Measurements from ENCODE around the gene KLF1. TPM values are rescaled to one million over a fixed set of nuclear protein-coding genes. Genes with fewer than 3 reads are reported as not detected.

Gene KLF1
- total RNA-seq, 2 experiments from 2014 or later: 0.18 to 0.37 TPM

DNA sequence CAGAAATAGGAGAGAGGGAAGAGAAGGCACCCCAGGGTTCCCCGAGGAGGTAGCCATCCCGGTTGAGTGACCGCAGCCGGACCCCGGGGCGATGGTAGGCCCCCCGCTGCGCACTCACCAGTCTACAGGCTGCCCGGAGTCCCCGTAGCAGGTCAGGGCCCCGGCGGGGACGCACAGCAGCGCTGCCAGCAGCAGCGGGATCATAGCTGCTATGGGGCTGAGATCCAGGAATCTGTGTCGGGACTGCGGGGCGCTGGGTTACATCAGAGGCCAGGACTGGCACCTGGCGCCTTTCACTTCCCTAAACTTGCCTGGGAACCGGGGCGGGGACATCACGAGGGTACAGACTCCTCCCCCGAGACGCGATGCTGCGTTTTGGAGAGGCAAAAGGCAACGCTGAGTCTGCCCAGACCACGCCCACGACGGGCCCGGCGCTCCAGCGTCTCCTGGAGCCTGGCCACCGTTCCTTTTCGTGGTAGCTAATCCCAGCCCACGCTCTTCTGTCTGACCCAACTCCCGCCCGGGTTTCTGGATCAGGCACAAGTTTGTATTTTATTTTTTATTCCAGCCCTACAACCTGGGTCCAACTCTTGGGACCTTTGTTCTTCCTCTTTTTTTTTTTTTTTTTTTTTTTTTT is 5.7 kb downstream of the KLF1 start, which contains the start of gene DNASE2:
Gene DNASE2 (minus strand): TSS at position 278 of the 637 bp plus-strand sequence. CDS start 74 bp downstream, at position 204.
- peaks cover 12% of the 10 kb centered on the region for H3K36me3 Mint-ChIP-seq (ENCODE audit: low read depth)
- DNase-seq (peak; percentile 96), ATAC-seq (peak; percentile 75)
- intact Hi-C loops (cut with DNase I, micrococcal nuclease): loop anchor here in 1 of 2 experiments (1.0 kb wide), 1 partner anchor 10 kb away; the partner anchor contains the start of gene GCDH
- peak within 1 kb of the TSS; percentile 82 for H3K27ac Mint-ChIP-seq
- H3K4me3 Mint-ChIP-seq: peak within 1 kb of the TSS; percentile 88
- ChIA-PET POLR2A (interaction anchor here (0.7 kb wide), 1 partner anchor 9 kb away, joined by 4 read pairs; the partner anchor contains the start of gene GCDH), CTCF (interaction anchor here (1.3 to 2.6 kb wide), 3 partner anchors 10 to 84 kb away, joined by 4 to 10 read pairs (median 5); partner anchors contain the start of gene GCDH)
- H3K4me1 Mint-ChIP-seq: peaks cover 24% of the 10 kb centered on the region
- H3K27me3 Mint-ChIP-seq: no peaks in the 10 kb centered on the region
- peaks cover 4% of the 10 kb centered on the region for H3K9me3 Mint-ChIP-seq (ENCODE audit: low read depth)

DNA sequence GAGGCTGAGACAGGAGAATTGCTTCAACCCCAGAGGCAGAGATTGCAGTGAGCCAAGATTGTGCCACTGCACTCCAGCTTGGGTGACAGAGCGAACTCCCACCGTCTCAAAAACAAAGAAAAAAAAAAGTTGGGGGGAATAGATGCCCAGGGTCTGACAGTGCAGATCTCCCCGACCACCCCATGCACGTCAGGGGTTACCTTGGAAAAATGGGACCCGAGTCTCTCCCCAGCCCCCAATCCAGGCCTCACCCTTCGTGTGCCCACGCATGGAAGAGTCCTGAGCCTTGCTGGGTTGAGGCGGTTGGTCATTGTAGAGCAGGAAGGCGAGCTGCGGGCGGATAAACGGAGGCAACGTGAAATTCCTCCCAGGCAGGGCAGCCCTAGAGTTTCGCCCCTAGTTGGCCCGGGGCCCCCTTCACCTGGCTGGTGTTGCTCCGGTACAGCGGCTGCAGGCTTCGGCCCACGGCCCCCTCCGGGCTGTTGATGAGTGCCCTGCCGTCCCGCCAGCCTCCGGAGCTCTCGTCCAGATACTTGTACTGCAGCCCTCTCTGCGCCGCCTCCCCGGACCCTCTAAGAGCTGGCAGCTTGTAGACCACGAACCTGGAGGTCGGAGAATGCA is 6.3 kb downstream of the KLF1 start:
- intact Hi-C loops (cut with DNase I, micrococcal nuclease): loop anchor here in 1 of 2 experiments (1.0 kb wide), 1 partner anchor 11 kb away; the partner anchor contains the start of gene GCDH
- ChIA-PET POLR2A (interaction anchor here (0.7 to 1.1 kb wide), 2 partner anchors 10 to 11 kb away, joined by 4 to 6 read pairs; partner anchors contain the start of gene GCDH), CTCF (interaction anchor here (0.8 to 2.6 kb wide), 6 partner anchors 10 to 123 kb away, joined by 3 to 10 read pairs (median 5); partner anchors contain the start of gene GCDH)
- Mint-ChIP-seq H3K9me3 (ENCODE audit: low read depth) (peaks cover 4% of the 10 kb centered on the region), H3K36me3 (ENCODE audit: low read depth) (peaks cover 12% of the 10 kb centered on the region), H3K27me3 (no peaks in the 10 kb centered on the region), H3K27ac (peak overlapping the region; percentile 82), H3K4me1 (peaks cover 23% of the 10 kb centered on the region), H3K4me3 (peak overlapping the region; percentile 88)
- no peak for ATAC-seq
- peak; percentile 38 for DNase-seq

DNA sequence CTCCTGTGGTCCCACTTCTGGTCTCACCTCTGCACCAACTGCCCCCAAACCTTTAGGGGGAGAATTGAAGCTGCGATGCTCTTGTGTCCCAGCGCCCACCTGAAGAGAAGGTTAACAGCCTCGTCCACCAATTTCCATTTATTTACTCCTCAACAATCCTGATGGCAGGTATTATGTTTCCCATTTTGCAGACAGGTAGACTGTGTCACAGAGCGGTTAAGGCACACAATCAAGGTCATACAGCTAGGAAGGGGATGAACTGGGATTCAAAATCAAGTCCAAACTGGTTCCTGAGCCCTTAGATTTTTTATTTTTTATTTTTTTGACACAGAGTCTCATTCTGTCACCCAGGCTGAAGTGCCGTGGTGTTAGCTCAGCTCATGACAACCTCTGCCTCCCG is 11.9 kb downstream of the KLF1 start:
- Mint-ChIP-seq H3K36me3 (ENCODE audit: low read depth) (peaks cover 32% of the 10 kb centered on the region), H3K27me3 (no peaks in the 10 kb centered on the region), H3K9me3 (ENCODE audit: low read depth) (no peaks in the 10 kb centered on the region), H3K4me3 (no peak overlapping the region), H3K4me1 (peaks cover 3% of the 10 kb centered on the region), H3K27ac (no peak overlapping the region)
- ChIA-PET POLR2A (no interaction called here), CTCF (no interaction called here)
- intact Hi-C loops (cut with DNase I, micrococcal nuclease): no loop called here
- ATAC-seq (no peak), DNase-seq (no peak)

DNA sequence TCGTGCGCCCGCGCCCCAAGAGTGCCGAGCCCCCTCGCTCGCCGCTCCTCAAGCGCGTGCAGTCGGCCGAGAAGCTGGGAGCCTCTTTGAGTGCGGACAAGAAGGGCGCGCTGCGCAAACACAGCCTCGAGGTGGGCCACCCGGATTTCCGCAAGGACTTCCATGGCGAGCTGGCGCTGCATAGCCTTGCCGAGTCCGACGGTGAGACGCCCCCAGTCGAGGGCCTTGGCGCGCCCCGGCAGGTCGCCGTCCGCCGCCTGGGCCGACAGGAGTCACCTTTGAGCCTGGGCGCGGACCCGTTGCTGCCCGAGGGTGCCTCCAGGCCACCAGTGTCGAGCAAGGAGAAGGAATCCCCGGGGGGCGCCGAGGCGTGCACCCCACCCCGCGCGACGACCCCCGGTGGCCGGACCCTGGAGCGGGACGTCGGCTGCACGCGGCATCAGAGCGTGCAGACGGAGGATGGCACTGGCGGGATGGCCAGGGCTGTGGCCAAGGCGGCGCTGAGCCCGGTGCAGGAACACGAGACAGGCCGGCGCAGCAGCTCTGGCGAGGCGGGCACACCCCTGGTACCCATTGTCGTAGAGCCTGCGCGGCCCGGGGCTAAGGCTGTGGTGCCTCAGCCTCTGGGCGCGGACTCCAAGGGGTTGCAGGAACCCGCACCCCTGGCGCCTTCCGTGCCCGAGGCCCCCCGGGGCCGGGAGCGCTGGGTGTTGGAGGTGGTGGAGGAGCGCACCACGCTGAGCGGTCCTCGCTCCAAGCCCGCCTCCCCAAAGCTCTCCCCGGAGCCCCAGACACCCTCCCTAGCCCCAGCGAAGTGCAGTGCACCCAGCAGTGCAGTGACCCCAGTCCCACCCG is 12.9 kb downstream of the KLF1 start:
- H3K27me3 Mint-ChIP-seq: no peaks in the 10 kb centered on the region
- ChIA-PET POLR2A (interaction anchor here (1.7 kb wide), 1 partner anchor 11 kb away, joined by 9 read pairs; no protein-coding TSS in a partner anchor), CTCF (interaction anchor here (1.0 to 1.2 kb wide), 2 partner anchors 11 to 39 kb away, joined by 3 to 11 read pairs; partner anchors contain the start of gene RTBDN)
- intact Hi-C loops (cut with DNase I, micrococcal nuclease): no loop called here
- H3K9me3 Mint-ChIP-seq (ENCODE audit: low read depth): no peaks in the 10 kb centered on the region
- peaks cover 32% of the 10 kb centered on the region for H3K36me3 Mint-ChIP-seq (ENCODE audit: low read depth)
- DNase-seq: no peak
- no peak overlapping the region for H3K27ac Mint-ChIP-seq
- H3K4me1 Mint-ChIP-seq: no peaks in the 10 kb centered on the region
- no peak for ATAC-seq
- H3K4me3 Mint-ChIP-seq: no peak overlapping the region

DNA sequence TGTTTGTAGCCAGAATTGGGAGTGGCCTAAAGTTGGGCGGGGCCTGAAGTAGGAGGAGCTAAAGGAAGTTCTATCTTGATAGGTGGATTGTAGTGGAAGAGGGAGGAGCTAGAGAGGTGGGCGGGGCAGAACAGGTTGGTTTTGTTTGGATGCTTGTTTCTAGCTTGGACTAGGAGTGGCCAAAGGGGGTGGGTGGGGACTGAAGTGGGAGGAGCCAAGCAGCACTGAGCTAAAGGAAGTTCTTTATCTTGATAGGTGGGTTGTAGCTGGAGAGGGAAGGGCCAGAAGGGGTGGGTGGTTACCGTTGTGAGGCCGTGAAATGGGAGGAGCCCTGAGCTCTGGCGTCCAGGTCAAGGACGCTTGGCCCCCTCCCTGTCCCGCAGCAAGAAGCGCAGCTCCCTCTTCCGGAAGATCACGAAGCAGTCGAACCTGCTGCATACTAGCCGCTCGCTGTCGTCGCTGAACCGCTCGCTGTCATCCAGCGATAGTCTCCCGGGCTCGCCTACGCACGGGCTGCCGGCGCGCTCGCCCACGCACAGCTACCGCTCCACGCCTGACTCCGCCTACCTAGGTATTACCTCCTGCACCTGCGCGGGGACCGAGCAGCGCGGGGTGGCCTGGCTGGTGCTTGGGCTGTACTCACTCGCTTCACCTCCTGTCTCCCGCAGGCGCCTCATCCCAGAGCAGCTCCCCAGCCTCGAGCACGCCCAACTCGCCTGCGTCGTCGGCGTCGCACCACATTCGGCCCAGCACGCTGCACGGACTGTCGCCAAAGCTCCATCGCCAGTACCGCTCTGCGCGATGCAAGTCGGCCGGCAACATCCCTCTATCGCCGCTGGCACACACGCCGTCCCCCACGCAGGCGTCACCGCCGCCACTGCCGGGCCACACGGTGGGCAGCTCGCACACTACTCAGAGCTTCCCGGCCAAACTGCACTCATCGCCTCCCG is 13.8 kb downstream of the KLF1 start:
- no peaks in the 10 kb centered on the region for H3K4me1 Mint-ChIP-seq
- DNase-seq: peak; percentile 83
- H3K36me3 Mint-ChIP-seq (ENCODE audit: low read depth): peaks cover 28% of the 10 kb centered on the region
- CTCF ChIA-PET: interaction anchor here (0.6 to 2.4 kb wide), 10 partner anchors 9 to 139 kb away, joined by 3 to 11 read pairs (median 4); partner anchors contain the start of genes GCDH and RTBDN
- POLR2A ChIA-PET: interaction anchor here (0.7 to 1.7 kb wide), 3 partner anchors 12 to 158 kb away, joined by 4 to 9 read pairs (median 8); partner anchors contain the start of gene TRIR
- no peaks in the 10 kb centered on the region for H3K27me3 Mint-ChIP-seq
- peak; percentile 77 for ATAC-seq
- H3K27ac Mint-ChIP-seq: no peak overlapping the region
- no peaks in the 10 kb centered on the region for H3K9me3 Mint-ChIP-seq (ENCODE audit: low read depth)
- intact Hi-C loops (cut with DNase I, micrococcal nuclease): no loop called here
- peak overlapping the region; percentile 32 for H3K4me3 Mint-ChIP-seq

DNA sequence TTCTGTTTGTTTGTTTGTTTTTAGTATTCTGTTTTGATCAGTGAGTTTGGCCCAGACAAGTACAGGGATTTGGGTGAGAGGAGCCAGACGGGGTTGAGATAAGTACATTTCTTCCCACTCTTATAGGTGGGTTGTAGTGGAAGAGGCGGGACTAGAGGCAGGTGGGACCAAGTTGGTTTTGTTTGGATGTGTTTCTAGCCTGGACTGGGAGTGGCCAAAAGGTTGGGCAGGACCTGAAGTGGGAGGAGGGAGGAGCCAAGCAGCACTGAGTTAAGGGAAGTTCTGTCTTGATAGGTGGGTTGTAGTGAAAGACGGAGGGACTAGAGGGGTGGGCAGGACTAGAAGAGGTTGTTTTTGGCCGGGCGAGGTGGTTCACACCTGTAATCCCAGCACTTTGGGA is 14.7 kb downstream of the KLF1 start:
- Mint-ChIP-seq H3K4me3 (no peak overlapping the region), H3K27ac (no peak overlapping the region), H3K9me3 (ENCODE audit: low read depth) (no peaks in the 10 kb centered on the region), H3K27me3 (no peaks in the 10 kb centered on the region), H3K4me1 (peaks cover under 1% of the 10 kb centered on the region), H3K36me3 (ENCODE audit: low read depth) (peaks cover 23% of the 10 kb centered on the region)
- DNase-seq (no peak), ATAC-seq (no peak)
- CTCF ChIA-PET: interaction anchor here (0.6 to 2.4 kb wide), 9 partner anchors 8 to 93 kb away, joined by 3 to 11 read pairs (median 4); partner anchors contain the start of gene GCDH
- intact Hi-C loops (cut with DNase I, micrococcal nuclease): no loop called here
- POLR2A ChIA-PET: interaction anchor here (1.0 to 1.7 kb wide), 3 partner anchors 13 to 138 kb away, joined by 4 to 9 read pairs (median 5); partner anchors contain the start of gene TRIR

DNA sequence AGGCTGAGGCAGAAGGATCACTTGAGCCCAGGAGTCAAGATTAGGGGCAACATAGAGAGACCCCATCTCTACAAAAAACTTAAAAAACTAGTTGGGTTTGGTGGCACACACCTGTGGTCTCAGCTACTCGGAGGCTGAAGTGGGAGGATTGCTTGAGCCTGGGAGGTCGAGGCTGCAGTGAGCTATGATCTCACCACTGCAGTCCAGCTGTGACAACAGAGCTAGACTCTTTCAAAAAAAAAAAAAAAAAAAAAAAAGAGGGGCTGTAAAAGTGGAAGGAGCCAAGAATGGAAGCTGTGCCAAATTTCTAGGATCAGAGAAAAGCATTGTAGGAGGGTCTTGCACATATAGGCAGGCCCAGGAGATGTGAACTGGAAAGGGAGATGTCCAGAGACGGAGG is 15.3 kb downstream of the KLF1 start:
- H3K4me1 Mint-ChIP-seq: peaks cover 5% of the 10 kb centered on the region
- H3K27ac Mint-ChIP-seq: no peak overlapping the region
- ATAC-seq: no peak
- peaks cover 20% of the 10 kb centered on the region for H3K36me3 Mint-ChIP-seq (ENCODE audit: low read depth)
- ChIA-PET CTCF (interaction anchor here (0.6 to 2.4 kb wide), 4 partner anchors 13 to 94 kb away, joined by 4 to 11 read pairs (median 5); partner anchors contain the start of gene GCDH), POLR2A (interaction anchor here (1.0 kb wide), 1 partner anchor 17 kb away, joined by 5 read pairs; no protein-coding TSS in a partner anchor)
- no peak overlapping the region for H3K4me3 Mint-ChIP-seq
- intact Hi-C loops (cut with DNase I, micrococcal nuclease): no loop called here
- no peaks in the 10 kb centered on the region for H3K27me3 Mint-ChIP-seq
- H3K9me3 Mint-ChIP-seq (ENCODE audit: low read depth): no peaks in the 10 kb centered on the region
- DNase-seq: no peak

DNA sequence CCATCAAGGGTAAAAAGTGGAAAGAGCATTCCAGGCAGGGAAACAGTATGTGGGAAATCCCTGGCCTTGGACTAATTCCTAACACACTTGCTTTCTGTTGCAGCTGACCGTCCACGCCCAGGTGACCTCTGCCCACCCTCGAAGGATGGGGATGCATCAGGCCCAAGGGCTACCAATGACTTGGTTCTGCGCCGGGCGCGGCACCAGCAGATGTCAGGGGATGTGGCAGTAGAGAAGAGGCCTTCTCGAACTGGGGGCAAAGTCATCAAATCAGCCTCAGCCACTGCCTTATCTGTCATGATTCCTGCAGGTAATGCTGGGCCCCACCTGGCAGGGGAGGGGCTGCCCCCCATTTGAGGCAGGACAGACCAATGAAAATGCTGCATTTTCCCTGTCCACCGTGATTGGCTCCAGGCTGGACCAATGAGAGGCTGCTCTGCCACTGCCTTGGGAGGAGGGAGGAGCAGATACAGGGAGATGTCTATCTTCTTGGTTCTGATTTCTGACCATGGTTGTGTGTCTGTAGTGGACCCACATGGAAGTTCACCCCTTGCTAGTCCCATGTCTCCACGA is 18.4 kb downstream of the KLF1 start:
- no peak overlapping the region for H3K4me3 Mint-ChIP-seq
- ChIA-PET CTCF (no interaction called here), POLR2A (no interaction called here)
- H3K4me1 Mint-ChIP-seq: peaks cover 7% of the 10 kb centered on the region
- H3K27me3 Mint-ChIP-seq: peaks cover 4% of the 10 kb centered on the region
- intact Hi-C loops (cut with DNase I, micrococcal nuclease): no loop called here
- H3K9me3 Mint-ChIP-seq (ENCODE audit: low read depth): no peaks in the 10 kb centered on the region
- no peak overlapping the region for H3K27ac Mint-ChIP-seq
- ATAC-seq (peak; percentile 11), DNase-seq (peak; percentile 45)
- peaks cover 16% of the 10 kb centered on the region for H3K36me3 Mint-ChIP-seq (ENCODE audit: low read depth)

DNA sequence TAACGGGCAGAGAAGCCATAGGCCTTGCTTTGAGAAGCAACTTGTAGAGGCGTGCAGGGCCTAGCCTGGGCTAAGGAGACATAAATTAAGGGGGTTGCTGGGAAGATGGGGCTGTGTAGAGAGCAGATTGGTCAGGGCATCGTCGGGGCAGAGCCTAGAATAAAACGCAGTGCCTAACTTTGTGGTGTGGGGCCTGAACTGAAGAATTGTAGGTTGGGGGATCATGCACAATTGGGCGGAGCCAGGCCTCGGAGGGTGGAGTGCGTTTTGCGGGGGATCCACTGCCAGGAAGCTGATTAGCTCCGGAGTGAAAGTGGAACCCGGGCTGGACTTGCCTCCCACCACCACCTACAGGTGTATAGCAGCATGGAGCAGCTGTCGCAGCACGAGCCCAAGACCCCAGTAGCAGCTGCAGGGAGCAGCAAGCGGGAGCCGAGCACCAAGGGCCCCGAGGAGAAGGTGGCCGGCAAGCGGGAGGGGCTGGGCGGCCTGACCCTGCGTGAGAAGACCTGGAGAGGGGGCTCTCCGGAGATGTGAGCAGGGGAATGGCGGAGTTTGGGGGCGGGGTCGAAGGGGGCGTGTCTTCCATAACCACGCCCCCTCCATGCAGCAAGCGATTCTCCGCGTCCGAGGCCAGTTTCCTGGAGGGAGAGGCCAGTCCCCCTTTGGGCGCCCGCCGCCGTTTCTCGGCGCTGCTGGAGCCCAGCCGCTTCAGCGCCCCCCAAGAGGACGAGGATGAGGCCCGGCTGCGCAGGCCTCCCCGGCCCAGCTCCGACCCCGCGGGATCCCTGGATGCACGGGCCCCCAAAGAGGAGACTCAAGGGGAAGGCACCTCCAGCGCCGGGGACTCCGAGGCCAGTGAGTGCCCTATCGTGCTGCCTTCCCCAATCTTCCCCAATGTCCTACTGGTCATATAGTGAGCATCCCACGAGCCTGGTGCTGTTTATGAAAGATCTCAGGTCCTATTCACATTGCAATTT is 19.6 kb downstream of the KLF1 start:
- intact Hi-C loops (cut with DNase I, micrococcal nuclease): no loop called here
- CTCF ChIA-PET: interaction anchor here (1.0 to 1.5 kb wide), 2 partner anchors 17 to 107 kb away, joined by 3 to 8 read pairs; no protein-coding TSS in a partner anchor
- Mint-ChIP-seq H3K4me3 (peak overlapping the region; percentile 54), H3K9me3 (ENCODE audit: low read depth) (no peaks in the 10 kb centered on the region), H3K4me1 (peaks cover 7% of the 10 kb centered on the region), H3K27me3 (peaks cover 4% of the 10 kb centered on the region), H3K36me3 (ENCODE audit: low read depth) (peaks cover 5% of the 10 kb centered on the region), H3K27ac (no peak overlapping the region)
- DNase-seq: peak; percentile 86
- POLR2A ChIA-PET: no interaction called here
- peak; percentile 79 for ATAC-seq
